ENCODE results near the gene PLXNC1. TPM values are rescaled to one million over a fixed set of nuclear protein-coding genes. Genes with fewer than 3 reads are reported as not detected.

PLXNC1 gene
- total and polyA plus RNA-seq, 2 experiments from 2014 or later, result 0.78 to 1.9 TPM

- H3K27ac ChIP-seq, result no peak overlapping the region
- 0 out of 2 replicates have a peak, but pooled peaks cover 5% of the 10 kb centered on the region for H3K4me1 ChIP-seq (ENCODE audit: insufficient read depth)
- no peaks in the 10 kb centered on the region for H3K79me2 ChIP-seq (ENCODE audit: insufficient read depth)
- H3K9ac ChIP-seq, result no peak overlapping the region
- no peak overlapping the region for H3K4me3 ChIP-seq
- 83 to 87% methylated on average over 2 of the region's 2 CpGs for WGBS, 2 experiments (ENCODE audit: low coverage in 1 of 2, low lambda C conversion rate in 2 of 2, missing lambda C conversion rate in 2 of 2)
- H3K9me2 ChIP-seq (ENCODE audit: insufficient read depth), result no peaks in the 10 kb centered on the region
- no peaks in the 10 kb centered on the region for H3K36me3 ChIP-seq (ENCODE audit: low read depth)
- in situ Hi-C loops (cut with MboI), result no loop called here
- no peak overlapping the region for H3K4me2 ChIP-seq (ENCODE audit: unreplicated experiment)
- DNase-seq, result no peak
- H4K20me1 ChIP-seq (ENCODE audit: insufficient read depth), result no peaks in the 10 kb centered on the region
- no peaks in the 10 kb centered on the region for H3F3A ChIP-seq (ENCODE audit: insufficient read depth)
- no peak overlapping the region for H2AFZ ChIP-seq
- H3K27me3 ChIP-seq (replicated peaks; ENCODE audit: insufficient read depth), result no peaks in the 10 kb centered on the region
- no peaks in the 10 kb centered on the region for H3K9me3 ChIP-seq (ENCODE audit: low read depth)
- TF ChIP-seq EZH2 (IDR thresholded peaks at IDR 0.05; ENCODE audit: insufficient read depth, poor library complexity, severe bottlenecking) (no peak), EZH2phosphoT487 (IDR thresholded peaks at IDR 0.05; ENCODE audit: insufficient read depth, low read depth) (no peak)
These were observed 58.5 kb downstream of the PLXNC1 start for GRCh38 chr12:94206886-94207285.

GRCh38 chr12:94207467-94207848, 59.1 kb downstream of the PLXNC1 start:
- WGBS, 2 experiments (ENCODE audit: low coverage in 1 of 2, low lambda C conversion rate in 2 of 2, missing lambda C conversion rate in 2 of 2), result 50 to 51% methylated on average over 2 of the region's 2 CpGs
- no peak overlapping the region for H3K4me2 ChIP-seq (ENCODE audit: unreplicated experiment)
- no peaks in the 10 kb centered on the region for H3K36me3 ChIP-seq (ENCODE audit: low read depth)
- TF ChIP-seq EZH2 (IDR thresholded peaks at IDR 0.05; ENCODE audit: insufficient read depth, poor library complexity, severe bottlenecking), result no peak
- no peak for TF ChIP-seq EZH2phosphoT487 (IDR thresholded peaks at IDR 0.05; ENCODE audit: insufficient read depth, low read depth)
- H3K4me3 ChIP-seq, result no peak overlapping the region
- H3K4me1 ChIP-seq (ENCODE audit: insufficient read depth), result 0 out of 2 replicates have a peak, but pooled peaks cover 5% of the 10 kb centered on the region
- no peak overlapping the region for H2AFZ ChIP-seq
- no peaks in the 10 kb centered on the region for H3K9me2 ChIP-seq (ENCODE audit: insufficient read depth)
- H3K9ac ChIP-seq, result no peak overlapping the region
- no peaks in the 10 kb centered on the region for H4K20me1 ChIP-seq (ENCODE audit: insufficient read depth)
- H3F3A ChIP-seq (ENCODE audit: insufficient read depth), result no peaks in the 10 kb centered on the region
- H3K27me3 ChIP-seq (replicated peaks; ENCODE audit: insufficient read depth), result no peaks in the 10 kb centered on the region
- no peaks in the 10 kb centered on the region for H3K9me3 ChIP-seq (ENCODE audit: low read depth)
- H3K79me2 ChIP-seq (ENCODE audit: insufficient read depth), result no peaks in the 10 kb centered on the region
- in situ Hi-C loops (cut with MboI), result no loop called here
- H3K27ac ChIP-seq, result no peak overlapping the region
- DNase-seq, result no peak

GRCh38 chr12:94207849-94208621, 59.7 kb downstream of the PLXNC1 start:
- H3K4me1 ChIP-seq (ENCODE audit: insufficient read depth), result 0 out of 2 replicates have a peak, but pooled peaks cover 5% of the 10 kb centered on the region
- no peaks in the 10 kb centered on the region for H4K20me1 ChIP-seq (ENCODE audit: insufficient read depth)
- H2AFZ ChIP-seq, result no peak overlapping the region
- no peaks in the 10 kb centered on the region for H3K79me2 ChIP-seq (ENCODE audit: insufficient read depth)
- no peak overlapping the region for H3K4me3 ChIP-seq
- H3K27ac ChIP-seq, result no peak overlapping the region
- no peak overlapping the region for H3K9ac ChIP-seq
- DNase-seq, result no peak
- H3F3A ChIP-seq (ENCODE audit: insufficient read depth), result no peaks in the 10 kb centered on the region
- in situ Hi-C loops (cut with MboI), result no loop called here
- 61 to 64% methylated on average over 14 of the region's 14 CpGs for WGBS, 2 experiments (ENCODE audit: low coverage in 1 of 2, low lambda C conversion rate in 2 of 2, missing lambda C conversion rate in 2 of 2)
- no peaks in the 10 kb centered on the region for H3K9me3 ChIP-seq (ENCODE audit: low read depth)
- no peak for TF ChIP-seq EZH2phosphoT487 (IDR thresholded peaks at IDR 0.05; ENCODE audit: insufficient read depth, low read depth)
- no peak for TF ChIP-seq EZH2 (IDR thresholded peaks at IDR 0.05; ENCODE audit: insufficient read depth, poor library complexity, severe bottlenecking)
- no peaks in the 10 kb centered on the region for H3K36me3 ChIP-seq (ENCODE audit: low read depth)
- no peak overlapping the region for H3K4me2 ChIP-seq (ENCODE audit: unreplicated experiment)
- H3K9me2 ChIP-seq (ENCODE audit: insufficient read depth), result no peaks in the 10 kb centered on the region
- no peaks in the 10 kb centered on the region for H3K27me3 ChIP-seq (replicated peaks; ENCODE audit: insufficient read depth)

- no peak overlapping the region for H3K9ac ChIP-seq
- H3K4me1 ChIP-seq (ENCODE audit: insufficient read depth), result 0 out of 2 replicates have a peak, but pooled peaks cover 5% of the 10 kb centered on the region
- H3K4me2 ChIP-seq (ENCODE audit: unreplicated experiment), result no peak overlapping the region
- H3K27me3 ChIP-seq (replicated peaks; ENCODE audit: insufficient read depth), result no peaks in the 10 kb centered on the region
- H3K9me3 ChIP-seq (ENCODE audit: low read depth), result no peaks in the 10 kb centered on the region
- no peak for DNase-seq
- in situ Hi-C loops (cut with MboI), result no loop called here
- H3K4me3 ChIP-seq, result no peak overlapping the region
- no peaks in the 10 kb centered on the region for H3F3A ChIP-seq (ENCODE audit: insufficient read depth)
- TF ChIP-seq EZH2phosphoT487 (IDR thresholded peaks at IDR 0.05; ENCODE audit: insufficient read depth, low read depth), result no peak
- TF ChIP-seq EZH2 (IDR thresholded peaks at IDR 0.05; ENCODE audit: insufficient read depth, poor library complexity, severe bottlenecking), result no peak
- no peaks in the 10 kb centered on the region for H3K79me2 ChIP-seq (ENCODE audit: insufficient read depth)
- H2AFZ ChIP-seq, result no peak overlapping the region
- no peaks in the 10 kb centered on the region for H3K9me2 ChIP-seq (ENCODE audit: insufficient read depth)
- WGBS, 2 experiments (ENCODE audit: low coverage in 1 of 2, low lambda C conversion rate in 2 of 2, missing lambda C conversion rate in 2 of 2), result 84 to 93% methylated on average over 4 of the region's 4 CpGs
- no peaks in the 10 kb centered on the region for H4K20me1 ChIP-seq (ENCODE audit: insufficient read depth)
- no peak overlapping the region for H3K27ac ChIP-seq
- H3K36me3 ChIP-seq (ENCODE audit: low read depth), result no peaks in the 10 kb centered on the region
These were observed 60.2 kb downstream of the PLXNC1 start for GRCh38 chr12:94208622-94208966.
